GM11168 (cell line): Measurements from ENCODE around the gene ARPC5.
"Not testable (repeated sequence)": the region's sequence is repeated elsewhere in the genome, so short reads cannot be mapped to it uniquely, and the experiment has no call there.

Source experiments
- in situ Hi-C: fragments of 300-500 bp; cut with MboI; formaldehyde crosslinking; loops from one replicate; pipeline ENCODE4 v1.12.0; 2022; ENCODE audit warnings: low sequenced_read_pairs; ENCODE audit not compliant: unreplicated experiment

ARPC5 gene

DNA sequence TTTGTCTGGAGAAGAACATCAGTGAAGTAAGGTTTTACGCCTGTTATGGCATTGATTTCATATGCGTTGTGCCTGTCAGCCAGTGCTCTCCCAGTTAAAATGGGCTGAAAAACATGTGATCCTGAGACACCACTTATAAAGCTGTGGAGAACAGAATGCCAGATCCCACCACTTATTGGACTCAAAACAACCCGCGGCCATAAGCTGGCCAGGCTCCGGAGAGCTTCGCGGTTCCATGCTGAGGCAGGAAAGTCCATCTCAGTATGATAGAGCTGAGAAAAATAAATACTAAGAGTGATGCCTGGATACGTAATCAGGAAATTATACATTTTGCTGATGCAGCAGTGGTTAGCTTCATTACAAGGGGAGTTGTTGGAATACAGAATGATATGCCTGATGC lies 12.5 kb upstream of the ARPC5 start:
- in situ Hi-C loops: loop anchor here (10.0 kb wide), 1 partner anchor 267 kb away; no protein-coding TSS in a partner anchor

GRCh38 chr1:183646776-183647175 lies 11.2 kb upstream of the ARPC5 start:
- in situ Hi-C loops: loop anchor here (10.0 kb wide), 1 partner anchor 268 kb away; no protein-coding TSS in a partner anchor

GRCh38 chr1:183645531-183645930 lies 9.9 kb upstream of the ARPC5 start:
- in situ Hi-C loops: loop anchor here (10.0 kb wide), 1 partner anchor 269 kb away; no protein-coding TSS in a partner anchor

- in situ Hi-C loops: loop anchor here (10.0 kb wide), 1 partner anchor 273 kb away; no protein-coding TSS in a partner anchor
Observed at GRCh38 chr1:183642166-183642565, 6.6 kb upstream of the ARPC5 start.

GRCh38 chr1:183640193-183640592 lies 4.6 kb upstream of the ARPC5 start:
- in situ Hi-C loops: loop anchor here (10.0 kb wide), 1 partner anchor 275 kb away; no protein-coding TSS in a partner anchor

DNA sequence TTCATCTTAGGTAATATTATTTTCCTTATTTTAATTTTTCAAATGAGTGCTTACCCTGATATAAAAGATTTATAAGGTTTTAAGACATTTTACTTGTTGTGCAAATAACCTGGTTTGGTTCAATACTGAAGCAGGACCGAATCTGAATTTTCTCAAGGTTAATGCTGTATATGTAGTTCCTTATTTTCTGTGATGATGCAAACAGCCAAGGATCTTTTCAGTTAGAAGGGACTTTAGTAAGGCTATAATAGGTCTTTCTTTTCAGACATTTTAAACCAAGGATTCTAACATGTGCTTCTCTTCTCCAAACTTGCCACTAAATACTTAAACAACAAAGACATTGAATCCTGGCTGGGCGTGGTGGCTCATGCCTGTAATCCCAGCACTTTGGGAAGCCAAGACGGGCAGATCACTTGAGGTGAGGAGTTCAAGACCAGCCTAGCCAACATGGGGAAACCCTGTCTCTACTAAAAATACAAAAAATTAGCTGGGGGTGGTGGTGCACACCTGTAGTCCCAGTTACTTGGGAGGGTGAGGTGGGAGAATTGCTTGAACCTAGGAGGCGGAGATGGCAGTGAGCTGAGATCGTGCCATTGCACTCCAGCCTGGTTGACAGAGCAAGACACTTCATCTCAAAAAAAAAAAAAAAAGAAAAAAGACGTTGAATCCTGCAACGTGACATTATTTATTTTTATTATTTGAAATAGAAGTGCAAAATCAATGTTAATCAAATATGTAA lies 3.2 kb upstream of the ARPC5 start:
- in situ Hi-C loops: no loop called here

DNA sequence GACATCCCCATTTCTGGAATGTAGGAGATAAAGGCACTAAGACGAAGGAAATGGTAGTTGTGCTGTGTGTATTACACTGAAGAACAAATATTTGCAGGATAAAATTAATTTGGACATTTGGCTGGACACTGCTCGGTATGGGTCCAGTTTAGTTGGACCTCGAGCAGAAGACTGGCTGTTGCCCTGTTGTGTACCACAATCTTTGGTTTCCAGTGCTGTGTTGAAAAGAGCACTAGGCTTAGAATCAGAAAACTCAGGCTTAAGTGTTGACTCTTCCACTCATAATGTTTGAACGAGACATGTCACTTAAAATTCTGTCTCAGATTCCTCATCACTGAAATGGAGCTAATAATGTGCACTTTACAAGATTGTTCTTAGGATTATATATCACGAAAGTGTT lies 1.2 kb upstream of the ARPC5 start:
- in situ Hi-C loops: no loop called here

DNA sequence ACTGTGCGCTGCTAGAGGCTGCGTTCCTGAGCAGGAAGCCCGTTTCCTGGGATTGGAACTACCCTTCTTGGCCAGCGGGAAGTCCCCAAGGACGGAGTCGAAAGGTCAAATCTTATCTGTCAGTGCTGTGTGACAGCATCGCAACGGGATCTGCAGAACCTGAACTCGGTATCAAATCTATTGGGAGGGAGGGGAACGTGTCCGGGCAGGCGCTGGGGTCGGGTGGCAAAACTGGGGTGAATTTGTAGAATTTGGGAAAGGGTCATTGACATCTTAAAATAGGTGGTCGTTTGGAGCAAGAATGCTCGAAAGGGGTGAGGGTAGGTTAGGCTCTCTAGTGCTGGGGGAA lies 725 bp upstream of the ARPC5 start:
- in situ Hi-C loops: no loop called here

- in situ Hi-C loops: no loop called here
Observed at GRCh38 chr1:183635099-183635605, 431 bp downstream of the ARPC5 start.

DNA sequence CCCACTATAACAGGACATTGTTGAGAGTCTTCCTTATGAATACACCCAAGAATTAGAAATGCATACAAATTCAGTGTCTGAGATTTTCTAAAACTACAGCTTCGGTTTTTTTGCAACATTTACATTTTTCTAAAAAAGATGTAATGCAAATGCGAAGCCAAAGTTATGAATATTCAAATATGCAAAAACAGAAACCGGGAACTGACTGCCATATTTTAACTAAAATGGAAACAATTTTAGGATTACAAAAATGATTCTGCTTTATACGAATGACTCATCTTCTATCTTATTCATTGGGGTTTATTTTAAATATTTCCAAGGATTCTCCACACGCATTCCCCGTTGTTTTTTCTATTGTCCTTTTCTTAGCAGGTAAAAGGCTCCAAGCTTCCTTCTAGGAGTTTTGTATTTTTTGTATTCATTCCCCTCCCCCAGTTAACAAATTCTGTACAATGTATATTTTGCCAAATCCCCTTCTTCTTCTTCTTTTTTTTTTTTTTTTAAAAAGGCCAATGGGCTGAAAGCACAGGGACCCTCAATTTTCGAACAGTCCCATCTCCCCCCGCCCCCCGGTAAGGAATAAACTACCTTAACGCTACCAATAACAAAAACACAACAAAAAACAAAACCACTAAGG lies 1.0 kb downstream of the ARPC5 start:
- in situ Hi-C loops: no loop called here

DNA sequence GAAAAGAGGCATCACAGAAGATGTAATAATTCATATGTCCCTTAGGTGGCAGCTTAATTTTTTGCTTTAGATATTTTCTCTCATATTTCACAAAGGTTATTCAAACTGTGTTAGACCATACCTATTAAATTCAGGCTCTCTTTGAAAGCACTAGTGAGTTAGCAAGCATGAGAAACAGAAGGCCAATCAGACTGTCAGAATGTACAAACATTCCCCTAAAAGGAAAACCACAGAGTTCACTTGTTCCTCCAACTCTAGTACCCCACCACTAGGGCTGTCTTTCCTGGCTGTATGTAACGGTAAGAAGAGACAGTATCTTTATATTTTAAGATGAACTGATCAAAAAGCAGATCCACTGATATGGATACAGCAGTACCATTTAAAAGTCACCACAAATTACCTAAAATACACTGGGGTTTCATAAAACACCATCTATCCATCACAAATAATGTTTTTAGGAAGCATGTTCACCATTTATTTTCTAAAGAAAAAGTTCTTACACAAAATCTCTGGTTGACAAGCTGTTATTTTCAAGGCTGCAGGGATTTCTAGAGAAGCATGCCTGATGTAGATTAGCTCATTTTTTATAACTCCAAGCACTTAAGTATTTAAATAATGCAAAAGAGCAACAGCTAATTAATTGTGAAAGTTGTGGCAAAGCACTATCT lies 1.8 kb downstream of the ARPC5 start:
- in situ Hi-C loops: no loop called here

- in situ Hi-C loops: no loop called here
Observed at GRCh38 chr1:183632964-183633363, 2.6 kb downstream of the ARPC5 start.

GRCh38 chr1:183632114-183632513 lies 3.5 kb downstream of the ARPC5 start:
- in situ Hi-C loops: no loop called here

GRCh38 chr1:183630748-183631147 lies 4.8 kb downstream of the ARPC5 start:
- in situ Hi-C loops: no loop called here

DNA sequence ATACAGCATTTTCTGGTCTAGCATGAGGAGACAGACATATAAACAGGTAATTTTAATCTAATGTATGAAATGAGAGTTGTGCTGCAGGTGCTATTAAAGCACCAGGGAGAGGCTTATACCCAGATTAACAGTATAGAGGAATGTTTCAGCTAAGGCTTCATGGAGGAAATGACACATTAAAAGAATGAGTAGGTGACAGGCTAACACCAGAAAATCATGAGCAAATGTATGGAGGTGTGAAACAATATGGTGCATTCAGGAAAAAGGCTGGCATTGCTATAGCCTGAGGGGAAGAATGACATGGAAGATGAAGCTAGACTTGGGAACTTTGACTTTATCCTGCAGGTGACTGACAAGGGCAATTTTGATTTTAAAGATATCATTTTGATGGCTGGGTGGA lies 7.0 kb downstream of the ARPC5 start:
- in situ Hi-C loops: no loop called here

DNA sequence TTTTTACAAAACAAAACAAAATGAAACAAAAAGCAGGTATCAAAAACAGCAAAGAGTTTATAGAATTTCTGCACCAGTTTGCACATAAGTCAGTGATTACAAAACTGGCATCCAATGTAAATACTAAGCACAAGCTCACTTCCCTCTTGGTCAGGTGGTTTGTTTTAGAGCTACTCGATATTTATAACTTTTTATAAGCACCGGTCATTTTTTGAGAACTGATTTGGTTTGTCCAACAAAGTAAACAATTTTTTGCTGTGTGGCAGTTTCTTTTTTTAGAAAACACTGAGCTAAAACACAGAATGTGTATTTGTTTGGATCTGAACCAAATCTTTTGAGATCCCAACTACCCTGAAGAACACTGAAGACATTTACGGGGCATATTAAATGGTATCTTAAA lies 9.3 kb downstream of the ARPC5 start:
- in situ Hi-C loops: not testable (repeated sequence)

GRCh38 chr1:183622884-183623785 lies 12.4 kb downstream of the ARPC5 start:
- in situ Hi-C loops: loop anchor here (5.0 kb wide), 1 partner anchor 151 kb away; the partner anchor contains the start of gene SMG7

- in situ Hi-C loops: loop anchor here (5.0 kb wide), 1 partner anchor 150 kb away; the partner anchor contains the start of gene SMG7
Observed at GRCh38 chr1:183622013-183622412, 13.6 kb downstream of the ARPC5 start.

- in situ Hi-C loops: loop anchor here (5.0 kb wide), 1 partner anchor 148 kb away; the partner anchor contains the start of gene SMG7
Observed at GRCh38 chr1:183620311-183620710, 15.3 kb downstream of the ARPC5 start.

GRCh38 chr1:183619781-183620180 lies 15.8 kb downstream of the ARPC5 start:
- in situ Hi-C loops: loop anchor here (5.0 kb wide), 1 partner anchor 147 kb away; the partner anchor contains the start of gene SMG7
